Measurements from ENCODE around the gene LAMC1.

The LAMC1 gene

GRCh38 chr1:183023146-183023600 lies at the start of gene LAMC1:
TSS of gene LAMC1 (plus strand) at chr1:183023420. CDS start at chr1:183023717, 297 bp downstream.
- peak; percentile 89 for DNase-seq (ENCODE audit: low read depth)
- TF ChIP-seq POLR2A (IDR thresholded peaks at IDR 0.05; ENCODE audit: extremely low read depth, insufficient read length) (peak; percentile 59), MYC (IDR thresholded peaks at IDR 0.05; ENCODE audit: low read depth, low read length) (no peak)
- peak within 1 kb of the TSS; percentile 89 for H3K4me3 ChIP-seq (ENCODE audit: low read depth, low read length)

GRCh38 chr1:182974506-182975191 lies 48.6 kb upstream of the LAMC1 start:
- DNase-seq (ENCODE audit: low read depth): no peak
- H3K4me3 ChIP-seq (ENCODE audit: low read depth, low read length): no peak overlapping the region
- TF ChIP-seq POLR2A (IDR thresholded peaks at IDR 0.05; ENCODE audit: extremely low read depth, insufficient read length): no peak
- no peak for TF ChIP-seq MYC (IDR thresholded peaks at IDR 0.05; ENCODE audit: low read depth, low read length)
- no peak for TF ChIP-seq CTCF (IDR thresholded peaks at IDR 0.05; ENCODE audit: low read depth, low read length)
- no peak for TF ChIP-seq MAX (IDR thresholded peaks at IDR 0.05; ENCODE audit: low read depth, low read length)

- TF ChIP-seq POLR2A (IDR thresholded peaks at IDR 0.05; ENCODE audit: extremely low read depth, insufficient read length) (no peak), MYC (IDR thresholded peaks at IDR 0.05; ENCODE audit: low read depth, low read length) (no peak), MAX (IDR thresholded peaks at IDR 0.05; ENCODE audit: low read depth, low read length) (no peak), CTCF (IDR thresholded peaks at IDR 0.05; ENCODE audit: low read depth, low read length) (no peak)
- no peak overlapping the region for H3K4me3 ChIP-seq (ENCODE audit: low read depth, low read length)
- DNase-seq (ENCODE audit: low read depth): no peak
Observed at GRCh38 chr1:182977480-182977879, 45.7 kb upstream of the LAMC1 start.

- no peak overlapping the region for H3K4me3 ChIP-seq (ENCODE audit: low read depth, low read length)
- no peak for DNase-seq (ENCODE audit: low read depth)
- TF ChIP-seq MAX (IDR thresholded peaks at IDR 0.05; ENCODE audit: low read depth, low read length) (no peak), POLR2A (IDR thresholded peaks at IDR 0.05; ENCODE audit: extremely low read depth, insufficient read length) (no peak), CTCF (IDR thresholded peaks at IDR 0.05; ENCODE audit: low read depth, low read length) (no peak), MYC (IDR thresholded peaks at IDR 0.05; ENCODE audit: low read depth, low read length) (no peak)
Observed at GRCh38 chr1:182978151-182978853, 44.9 kb upstream of the LAMC1 start.

GRCh38 chr1:182984138-182984537 lies 39.1 kb upstream of the LAMC1 start:
- TF ChIP-seq MYC (IDR thresholded peaks at IDR 0.05; ENCODE audit: low read depth, low read length): no peak
- no peak for TF ChIP-seq CTCF (IDR thresholded peaks at IDR 0.05; ENCODE audit: low read depth, low read length)
- TF ChIP-seq POLR2A (IDR thresholded peaks at IDR 0.05; ENCODE audit: extremely low read depth, insufficient read length): no peak
- no peak for TF ChIP-seq MAX (IDR thresholded peaks at IDR 0.05; ENCODE audit: low read depth, low read length)

GRCh38 chr1:182984621-182985020 lies 38.6 kb upstream of the LAMC1 start:
- no peak for TF ChIP-seq CTCF (IDR thresholded peaks at IDR 0.05; ENCODE audit: low read depth, low read length)
- no peak for TF ChIP-seq MYC (IDR thresholded peaks at IDR 0.05; ENCODE audit: low read depth, low read length)
- no peak for TF ChIP-seq POLR2A (IDR thresholded peaks at IDR 0.05; ENCODE audit: extremely low read depth, insufficient read length)
- TF ChIP-seq MAX (IDR thresholded peaks at IDR 0.05; ENCODE audit: low read depth, low read length): no peak
- no peak for DNase-seq (ENCODE audit: low read depth)
- H3K4me3 ChIP-seq (ENCODE audit: low read depth, low read length): no peak overlapping the region

More at GRCh38 chr1:182984138-182984537, 39.1 kb upstream of the LAMC1 start:
- DNase-seq (ENCODE audit: low read depth): no peak
- no peak overlapping the region for H3K4me3 ChIP-seq (ENCODE audit: low read depth, low read length)
